Activated T-cell treated with anti-CD3 and anti-CD28 coated beads for 1 hour (primary cell): ENCODE data around the gene RNF207.
A peak's percentile ranks its signal among the peaks of the same experiment; 100 is the strongest.

Source experiments
- DNase-seq: peaks from one replicate; pipeline ENCODE4 v3.0.0-alpha.2; 2020; ENCODE audit warnings: low read depth

The RNF207 gene

DNA sequence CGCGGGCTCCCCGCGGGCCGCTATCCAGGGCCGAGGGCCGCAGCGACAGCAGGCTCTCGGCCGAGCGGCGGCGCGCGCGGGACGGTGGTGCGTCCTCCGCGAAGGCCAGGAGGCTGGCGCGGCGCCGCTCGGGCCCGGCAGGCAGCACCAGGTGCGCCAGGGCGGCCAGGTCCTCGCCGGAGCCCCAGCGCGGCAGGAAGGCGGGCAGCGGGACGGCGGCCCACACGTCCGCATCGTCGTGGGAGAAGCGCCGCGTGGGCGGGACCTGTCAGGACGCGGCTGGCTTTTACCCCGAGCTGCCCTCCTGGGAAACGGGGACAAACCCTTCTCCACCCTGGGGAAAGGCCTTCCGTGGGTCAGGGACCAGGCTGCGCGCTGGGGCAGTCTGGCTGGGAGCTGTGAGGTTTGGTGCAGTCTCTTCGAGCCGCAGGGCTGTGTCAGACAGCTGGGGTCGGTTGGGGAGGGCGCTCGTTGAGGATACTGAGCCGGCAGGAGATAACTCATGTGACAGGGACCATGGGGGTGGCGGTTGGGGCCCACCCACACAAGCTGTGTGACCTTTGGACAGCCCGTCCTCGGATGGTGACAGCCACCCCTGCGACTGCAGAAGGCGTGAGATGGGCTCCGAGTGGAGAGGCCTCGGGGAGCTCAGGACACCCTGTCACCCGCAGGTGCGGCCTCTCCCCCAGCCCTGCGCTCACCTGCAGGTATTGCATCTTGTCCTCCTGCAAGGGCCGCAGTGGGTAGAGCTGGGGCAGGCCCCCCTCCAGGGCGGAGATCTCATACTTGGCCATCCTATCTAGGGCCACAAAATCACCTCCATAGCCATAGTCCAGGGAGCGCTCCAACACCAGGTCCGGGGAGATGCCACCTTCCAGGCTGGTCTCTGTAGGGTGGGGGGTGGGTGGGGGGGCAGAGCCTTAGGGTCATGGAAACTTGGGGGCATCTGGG, 44.1 kb downstream of the RNF207 start:
- DNase-seq = no peak

DNA sequence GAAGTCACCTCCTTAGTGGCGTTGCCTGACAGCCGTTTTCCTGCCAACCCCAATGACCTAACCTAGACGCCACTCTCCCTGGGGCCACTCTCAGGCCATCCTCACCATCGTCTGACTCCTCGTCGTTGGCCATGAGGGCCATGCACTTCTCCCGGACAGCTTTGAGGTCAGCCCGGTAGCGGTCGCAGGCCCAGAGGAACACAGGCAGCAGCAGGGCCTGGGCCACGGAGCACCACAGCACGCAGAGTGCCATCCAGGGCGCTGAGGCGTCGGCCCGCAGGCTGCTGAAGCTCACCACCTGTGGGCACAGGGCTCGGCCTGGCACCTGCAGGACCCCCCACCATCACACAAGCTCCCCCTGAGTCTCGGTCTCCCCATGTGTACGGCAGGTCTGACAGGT, 45.3 kb downstream of the RNF207 start:
- DNase-seq = no peak

DNA sequence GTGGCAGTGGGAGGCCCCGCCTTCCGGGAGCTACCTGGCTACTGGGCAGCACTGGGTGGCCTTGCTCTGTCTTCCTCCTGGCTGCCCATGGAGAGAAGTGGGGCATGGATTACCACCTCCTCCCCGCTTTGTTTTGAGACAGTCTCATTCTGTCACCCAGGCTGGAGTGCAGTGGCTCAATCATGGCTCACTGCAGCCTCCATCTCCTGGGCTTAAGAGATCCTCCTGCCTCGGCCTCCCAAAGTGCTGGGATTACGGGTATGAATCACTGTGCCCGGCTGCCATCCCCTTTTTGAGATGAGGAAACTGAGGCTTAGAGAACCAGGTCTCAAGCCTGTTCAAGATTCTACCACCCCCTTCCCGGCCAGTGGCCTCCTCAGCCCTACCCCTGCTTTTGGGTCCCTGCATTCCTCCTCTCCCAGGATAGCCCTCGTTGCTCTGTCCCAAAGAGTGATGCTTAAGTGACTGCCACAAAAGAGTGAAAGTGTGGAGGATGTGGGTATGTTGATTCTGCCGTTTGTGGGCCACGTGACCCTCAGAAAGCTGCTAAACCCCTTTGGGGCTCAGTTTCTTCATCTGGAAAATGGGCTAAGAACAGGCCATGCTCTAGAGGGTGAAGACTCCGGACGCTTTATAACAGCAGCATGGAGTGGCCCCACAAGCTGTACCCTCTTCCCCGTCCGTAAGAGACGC, 45.9 kb downstream of the RNF207 start:
- DNase-seq = no peak

DNA sequence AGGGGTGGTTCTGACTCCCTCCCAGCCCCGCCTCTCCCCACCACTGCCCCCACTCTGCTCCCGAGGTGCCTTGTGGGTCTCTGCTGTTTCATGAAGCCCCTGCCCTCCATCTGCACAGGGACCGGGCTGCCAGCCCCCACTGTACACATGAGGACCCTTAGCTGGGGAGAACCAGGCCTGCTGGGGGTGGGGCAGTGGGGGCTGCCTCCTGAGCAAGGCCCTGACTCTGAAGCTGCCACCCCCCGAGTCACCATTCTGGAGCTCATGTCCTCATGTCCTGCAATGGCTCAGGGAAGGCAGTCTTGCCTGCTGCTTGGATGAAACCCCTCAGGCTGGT, 46.4 kb downstream of the RNF207 start:
- DNase-seq = no peak

DNA sequence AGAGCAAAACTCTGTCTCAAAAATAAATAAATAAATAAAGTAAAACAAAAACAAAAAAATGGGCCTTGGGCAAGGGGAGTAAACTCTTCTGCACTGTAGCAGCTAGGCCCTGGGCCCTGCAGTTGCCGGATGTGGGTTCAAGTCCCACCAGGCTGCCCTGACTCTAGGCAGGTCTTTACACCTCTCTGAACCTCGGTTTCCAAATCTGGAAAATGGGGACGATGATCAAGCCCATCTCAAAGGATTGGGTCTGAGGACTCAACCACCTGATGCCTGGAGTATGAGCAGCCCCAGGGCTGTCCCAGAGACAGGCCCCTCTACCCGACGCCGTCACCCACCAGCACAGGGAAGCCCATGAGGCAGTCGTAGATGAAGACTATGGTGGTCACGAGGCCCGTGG, 47.5 kb downstream of the RNF207 start:
- no peak for DNase-seq

DNA sequence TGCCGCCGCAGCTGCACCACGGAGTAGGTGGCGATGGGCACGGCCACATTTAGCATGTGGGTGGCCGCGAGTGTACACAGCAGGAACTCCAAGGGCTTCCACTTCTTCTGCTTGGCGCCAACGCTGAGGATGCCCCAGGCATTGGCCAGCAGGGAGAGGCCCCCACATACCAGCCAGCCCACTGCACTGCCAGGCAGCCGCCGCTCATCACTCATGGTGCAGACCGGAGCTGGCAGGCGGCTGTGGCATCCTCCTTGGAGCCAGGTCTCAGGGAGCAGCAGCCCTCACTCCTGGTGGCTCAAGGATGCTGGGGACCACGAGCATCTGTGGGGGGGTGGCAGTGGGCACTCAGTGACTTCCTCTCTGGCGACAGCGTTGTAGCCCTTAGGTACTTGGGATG, 48.8 kb downstream of the RNF207 start:
- DNase-seq = no peak

DNA sequence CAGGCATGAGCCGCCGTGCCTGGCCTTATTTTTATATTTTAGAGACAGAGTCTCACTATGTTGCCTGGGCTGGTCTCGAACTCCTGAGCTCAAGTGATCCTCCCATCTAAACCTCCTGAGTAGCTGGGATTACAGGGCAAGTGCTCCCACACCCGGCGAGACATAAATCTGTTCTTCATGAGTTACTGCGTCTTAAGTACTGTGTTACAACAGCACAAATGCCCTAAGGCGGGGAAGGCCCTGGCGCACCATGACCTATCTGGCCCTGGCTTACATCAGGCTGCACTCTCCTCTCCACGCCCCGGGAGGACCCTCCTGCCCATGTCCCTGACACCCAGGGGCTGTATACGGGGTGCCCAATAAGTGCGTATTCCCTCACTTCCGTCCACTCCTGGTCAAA, 50.7 kb downstream of the RNF207 start:
- DNase-seq = no peak

DNA sequence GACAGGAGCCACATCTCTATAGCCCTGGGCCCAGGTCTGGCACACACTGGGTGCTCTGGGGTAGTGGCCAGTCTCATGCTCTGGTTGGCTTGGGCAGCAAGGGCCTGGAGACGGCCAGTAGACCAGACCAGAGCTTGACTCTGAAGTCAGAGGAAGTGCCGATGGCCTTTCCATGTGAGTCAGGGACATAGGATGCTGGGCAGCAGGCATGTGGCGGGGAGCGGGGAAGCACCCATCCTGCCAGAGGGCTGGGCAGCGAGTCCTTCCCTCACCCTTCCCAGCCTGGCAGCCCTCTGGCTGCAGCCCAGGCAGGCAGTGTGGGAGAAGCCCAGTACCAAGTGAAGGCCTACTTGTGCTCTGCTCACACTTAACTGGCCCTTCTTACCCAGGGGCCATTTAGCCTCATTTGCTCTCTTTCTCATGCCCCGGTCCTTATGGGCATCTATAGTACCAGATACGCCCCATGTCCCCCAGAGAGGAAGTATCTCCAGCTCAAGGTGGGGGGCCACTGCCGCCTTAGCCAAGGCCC, 51.7 kb downstream of the RNF207 start:
- no peak for DNase-seq

DNA sequence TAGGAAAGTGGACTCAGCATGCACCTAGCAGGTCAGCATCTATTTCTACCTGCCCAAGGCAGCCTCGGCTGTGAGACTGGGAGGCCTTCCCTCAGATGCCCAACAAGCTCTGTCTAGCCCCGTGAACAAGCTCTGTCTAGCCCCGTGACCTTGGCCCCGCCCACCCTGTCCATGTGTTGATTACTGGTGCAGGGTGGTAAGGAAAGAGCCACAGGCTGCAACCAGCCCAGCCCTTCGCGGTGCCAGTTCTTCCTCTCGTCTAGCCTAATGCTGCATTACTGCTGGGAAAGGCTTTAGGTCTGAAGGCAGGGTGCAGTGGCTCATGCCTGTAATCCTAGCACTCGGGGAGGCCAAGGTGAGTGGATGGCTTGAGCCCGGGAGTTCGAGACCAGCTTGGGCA, 52.8 kb downstream of the RNF207 start:
- no peak for DNase-seq

DNA sequence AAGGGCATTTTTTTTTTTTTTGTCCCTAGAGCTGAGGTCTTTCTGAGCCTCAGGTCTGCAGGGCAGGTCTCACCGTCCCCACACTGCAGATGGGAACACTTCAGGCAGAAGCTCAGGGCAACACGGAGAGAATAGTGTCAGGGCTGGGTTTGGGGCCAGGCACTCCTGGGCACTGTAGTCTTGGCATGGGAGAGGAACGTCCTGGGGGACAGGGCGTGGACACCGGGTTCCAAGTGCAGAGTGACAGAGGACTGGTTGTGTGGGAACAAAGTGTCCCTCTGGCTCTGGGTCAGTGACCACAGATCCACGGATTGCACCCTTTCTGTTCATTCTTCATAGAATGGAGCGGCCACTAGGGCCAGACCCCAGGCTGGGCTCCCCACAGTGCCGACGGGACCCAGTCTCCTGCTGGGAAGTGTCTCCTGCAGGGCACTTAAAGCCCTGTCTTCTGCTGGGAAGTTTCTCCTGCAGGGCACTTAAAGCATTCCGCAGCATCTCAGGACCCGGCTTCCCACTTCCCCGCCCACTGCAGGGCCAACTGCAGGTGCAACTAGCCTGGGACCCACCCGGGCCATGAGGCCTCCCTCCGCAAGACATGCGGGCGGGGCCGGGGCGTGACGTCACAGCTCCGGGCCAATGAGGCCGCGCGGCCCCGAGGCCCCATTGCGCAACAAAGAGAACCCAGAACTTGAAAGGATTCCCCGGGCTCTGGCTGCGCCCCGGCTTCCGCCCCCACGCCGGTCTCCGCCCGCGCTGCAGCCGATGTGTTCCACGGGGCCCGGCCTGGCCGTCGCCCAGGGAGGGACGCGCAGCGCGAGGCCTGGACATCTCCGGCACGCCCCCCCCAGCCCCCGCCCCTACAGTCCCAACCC, 53.8 kb downstream of the RNF207 start:
- DNase-seq = peak; percentile 60

DNA sequence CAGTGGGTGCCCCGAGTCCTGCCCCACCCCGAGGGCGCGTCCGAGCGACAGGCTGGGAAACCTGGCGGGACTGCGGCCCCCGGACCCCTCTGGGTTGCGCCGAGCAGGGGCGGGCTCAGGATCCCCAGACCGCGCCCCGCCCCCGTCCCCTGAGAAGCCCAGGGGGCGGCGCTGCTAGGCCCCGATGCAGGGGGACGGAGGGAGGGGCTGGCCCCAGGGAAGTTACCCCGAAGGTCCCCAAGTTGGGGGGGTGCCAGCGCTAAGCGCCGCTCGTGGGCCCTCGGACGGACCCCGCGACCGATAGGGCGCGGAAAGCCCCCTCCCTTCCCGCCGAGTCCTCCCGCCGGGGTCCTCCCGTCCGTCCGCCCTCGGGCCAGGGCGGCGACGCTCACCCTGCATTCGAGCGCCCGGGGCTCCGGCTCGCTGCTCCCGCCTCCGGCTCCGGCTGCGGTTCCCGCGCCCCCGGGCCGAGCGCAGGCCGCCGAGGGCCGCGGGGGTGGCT, 54.6 kb downstream of the RNF207 start:
- DNase-seq = no peak

DNA sequence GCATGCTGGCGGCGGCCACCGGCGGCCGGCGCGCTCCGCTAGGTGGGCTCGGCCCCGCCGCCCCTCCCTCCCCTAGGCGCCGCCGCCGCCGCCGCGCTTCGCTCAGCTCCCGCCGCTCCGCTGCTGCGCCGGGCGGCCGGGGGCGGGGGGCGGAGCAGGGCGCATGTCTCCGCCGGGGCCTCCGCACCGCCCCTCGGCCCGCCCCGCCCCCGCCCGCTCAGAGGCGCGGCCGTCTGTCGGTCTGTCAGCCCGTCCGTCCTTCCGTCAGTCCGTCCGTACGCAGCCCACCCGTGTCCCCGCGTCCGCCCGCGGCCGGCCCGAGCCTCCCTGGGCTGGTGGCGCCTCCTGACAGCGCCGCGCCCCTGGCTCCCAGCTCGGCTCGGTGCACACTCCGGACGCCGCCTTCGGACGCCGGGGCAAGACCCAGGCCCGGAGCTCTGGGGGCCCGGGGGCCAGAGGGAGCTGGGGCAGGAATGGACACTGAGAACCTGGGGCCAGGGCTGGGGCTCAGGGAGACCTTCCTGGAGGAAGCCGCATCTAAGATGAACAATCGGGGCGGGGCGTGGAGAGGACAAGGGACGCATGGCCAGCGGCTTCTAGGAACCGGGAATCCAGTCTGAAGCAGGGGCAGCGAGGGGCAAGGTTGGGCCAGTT, 55.2 kb downstream of the RNF207 start, which contains the start of gene GPR153:
TSS of gene GPR153 (minus strand) at position 138 of the 654 bp plus-strand sequence. CDS start 6,193 bp downstream, outside the sequence.
- DNase-seq = peak; percentile 32

DNA sequence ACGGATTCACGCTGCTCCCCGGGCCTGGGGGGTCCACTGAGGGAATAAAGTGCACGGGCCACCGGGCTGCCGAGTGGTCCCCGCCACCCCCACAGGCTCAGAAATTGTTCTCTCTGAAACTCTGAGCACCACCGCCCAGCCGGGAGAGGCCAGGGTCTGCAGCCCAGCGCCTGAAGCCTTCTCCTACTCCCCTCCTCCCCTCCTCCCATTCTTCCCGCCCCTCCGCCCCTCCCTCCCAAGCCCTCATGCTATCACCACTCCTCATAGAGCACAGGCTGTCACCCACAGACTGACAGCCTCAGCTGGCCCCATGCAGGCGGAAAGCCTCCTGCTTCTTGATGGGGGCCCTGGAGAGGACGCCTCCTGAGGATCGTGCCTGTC, 55.7 kb downstream of the RNF207 start:
- DNase-seq = no peak

DNA sequence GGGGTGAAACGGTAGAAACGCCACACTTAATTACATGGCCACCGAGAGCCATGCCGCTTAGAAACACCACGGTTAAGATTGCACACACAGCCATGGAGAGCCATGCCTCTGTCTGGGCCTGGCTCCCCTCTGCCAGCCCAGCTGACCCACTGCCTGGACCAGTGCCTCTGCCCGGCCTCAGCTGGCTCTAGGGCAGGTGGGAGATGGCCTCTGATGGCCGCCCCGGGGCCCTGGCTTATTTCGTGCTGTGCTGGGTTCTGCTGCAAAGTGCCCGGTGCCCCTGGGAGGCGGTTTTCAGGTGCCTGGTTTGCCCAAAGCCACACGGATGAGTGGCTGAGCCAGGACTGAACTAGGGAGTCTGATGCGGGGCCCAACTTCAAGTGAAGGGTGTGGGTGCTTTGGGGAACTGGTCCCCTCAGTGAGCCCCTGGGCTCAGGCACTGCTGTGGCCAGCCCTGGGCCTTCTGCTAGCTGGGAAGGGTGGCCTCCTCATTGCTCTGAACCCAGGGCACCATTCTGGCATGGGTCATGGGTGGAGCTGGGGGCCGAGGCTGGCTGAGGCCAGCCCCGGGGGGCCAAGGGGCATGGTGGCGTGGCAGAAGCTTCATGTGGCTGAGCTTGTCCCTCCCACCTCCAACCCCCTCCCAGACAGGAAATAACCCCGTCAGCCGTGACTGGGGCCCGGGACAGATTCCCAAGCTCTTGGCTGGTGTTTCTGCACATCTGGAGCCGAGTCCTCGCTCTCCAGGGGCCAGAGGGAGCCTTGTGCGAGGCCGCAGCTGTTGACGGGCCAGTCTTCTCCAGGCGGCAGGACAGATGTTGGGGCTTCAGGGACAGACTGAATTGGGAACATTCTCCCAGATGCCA, 56.9 kb downstream of the RNF207 start:
- DNase-seq = no peak

DNA sequence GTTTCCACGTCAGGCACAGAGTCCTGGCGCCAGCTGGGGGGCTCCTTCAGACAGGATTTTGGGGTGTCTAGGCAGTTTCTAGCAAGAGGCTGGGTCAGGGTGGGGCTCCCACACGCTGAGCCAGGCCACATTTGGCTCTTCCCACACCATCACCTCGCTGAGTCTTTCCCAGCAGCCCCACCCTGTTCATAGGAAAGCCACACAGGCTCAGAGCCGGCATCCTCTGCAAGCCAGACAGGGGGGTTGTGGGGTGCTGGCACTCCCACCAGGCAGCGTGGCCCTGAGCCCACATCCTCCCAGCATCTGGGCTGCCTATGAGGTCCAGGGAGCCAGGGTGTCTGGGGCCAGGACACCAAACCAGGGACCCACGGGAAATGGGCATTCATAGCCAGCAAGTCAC, 57.8 kb downstream of the RNF207 start:
- DNase-seq = no peak

DNA sequence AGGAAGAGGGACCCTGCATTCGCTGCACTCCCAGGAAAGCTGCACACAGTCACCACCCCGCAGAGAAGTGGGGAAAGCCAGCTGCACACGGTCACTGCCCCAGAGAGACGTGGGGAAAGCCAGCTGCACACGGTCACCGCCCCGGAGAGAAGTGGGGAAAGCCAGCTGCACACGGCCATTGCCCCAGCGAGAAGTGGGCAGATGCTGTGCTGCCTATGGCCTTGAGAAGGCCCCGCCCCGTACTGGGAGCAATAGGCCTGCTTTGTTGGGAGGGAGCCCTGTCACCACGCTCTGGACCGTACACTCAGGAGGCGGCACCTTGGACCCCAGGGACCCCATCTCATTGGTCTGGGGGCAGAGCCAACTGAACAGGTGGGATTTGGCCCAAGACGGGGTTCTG, 59.2 kb downstream of the RNF207 start:
- no peak for DNase-seq

DNA sequence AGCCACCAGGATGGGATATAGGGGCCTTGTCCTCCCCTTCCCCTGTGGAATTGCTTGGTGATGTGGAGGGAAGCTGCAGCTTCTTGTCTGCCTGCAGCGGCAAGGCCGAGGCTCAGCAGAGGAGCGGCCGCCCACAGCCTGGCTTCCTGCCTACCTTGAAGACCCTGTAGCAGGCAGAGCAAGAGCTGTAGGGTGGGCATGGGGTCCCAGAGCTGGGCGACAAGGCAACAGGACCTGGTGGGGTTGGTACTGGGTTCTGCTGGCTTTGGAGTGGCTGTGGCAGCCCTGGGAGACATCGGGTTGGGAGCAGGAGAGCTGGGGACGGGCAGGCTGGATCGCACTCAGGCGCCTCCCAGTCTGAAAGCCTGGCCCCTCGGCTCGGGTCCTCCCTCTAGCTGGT, 60.7 kb downstream of the RNF207 start:
- no peak for DNase-seq

DNA sequence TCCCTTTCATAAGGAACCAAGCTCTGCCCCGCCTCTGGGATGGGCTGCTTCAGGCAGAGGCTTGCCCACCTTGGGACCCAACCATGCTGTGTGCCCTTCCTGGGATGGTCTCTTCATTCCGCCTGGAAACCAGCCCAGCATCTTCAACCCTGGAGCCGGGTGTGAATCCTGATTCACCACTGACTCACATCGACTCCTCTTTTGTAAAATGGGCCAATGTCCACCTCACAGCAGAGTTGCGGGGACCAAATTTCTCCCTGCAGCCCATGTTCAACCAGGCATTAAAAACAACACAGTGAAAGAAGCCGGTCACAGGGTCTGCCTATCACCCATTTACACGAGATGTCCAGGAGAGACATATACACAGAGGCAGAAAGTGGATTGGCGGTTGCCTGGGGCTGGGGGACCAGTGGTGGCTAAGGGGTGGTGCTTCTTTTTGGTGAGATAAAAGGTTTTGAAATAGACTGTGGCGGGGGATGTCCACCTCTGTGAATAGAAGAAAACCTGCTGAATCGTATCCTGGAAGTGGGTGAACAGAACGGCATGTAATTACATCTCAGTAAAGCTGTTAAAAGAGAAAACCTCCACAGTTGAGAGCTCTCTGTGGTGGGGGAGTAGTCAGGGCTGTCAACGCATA, 61.9 kb downstream of the RNF207 start:
- no peak for DNase-seq

DNA sequence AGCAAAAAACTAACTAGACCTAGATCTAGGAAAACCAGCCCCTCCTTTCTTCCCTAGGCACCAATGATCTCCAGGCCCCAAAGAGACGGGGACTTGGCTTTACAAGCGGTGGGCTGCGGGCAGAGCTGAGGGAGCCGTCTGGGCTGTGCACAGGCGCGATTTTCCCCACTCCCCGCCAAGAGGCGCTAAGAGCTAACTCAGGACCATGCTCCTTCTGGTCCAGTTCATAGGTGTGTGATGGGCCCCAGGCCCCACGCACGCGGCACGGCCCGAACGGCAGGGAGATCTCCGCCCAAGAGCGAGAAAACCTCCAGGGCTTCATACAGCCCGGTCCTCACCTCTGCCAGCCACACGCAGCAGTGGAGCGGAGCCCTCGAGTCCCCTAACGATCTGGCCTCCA, 62.5 kb downstream of the RNF207 start:
- DNase-seq = no peak

DNA sequence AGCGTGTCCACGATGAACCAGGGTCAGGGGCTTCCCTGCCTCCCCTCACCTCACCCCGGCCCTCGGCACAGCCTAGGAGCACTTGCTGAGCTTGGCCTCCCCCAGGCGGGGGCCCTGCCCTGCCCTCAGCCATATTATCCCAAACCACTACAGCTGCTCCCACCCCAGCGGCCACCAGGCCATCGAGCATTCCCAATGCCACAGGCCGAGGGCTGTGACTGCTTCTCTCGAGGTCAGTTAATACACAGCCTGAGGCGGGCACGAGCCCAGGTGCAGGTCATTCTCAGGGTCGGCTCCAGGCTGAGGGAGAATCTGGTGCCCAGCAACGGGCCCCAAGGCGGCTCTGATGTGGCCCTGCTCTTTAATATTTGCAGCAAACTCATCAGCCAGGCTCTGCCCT, 63.4 kb downstream of the RNF207 start:
- no peak for DNase-seq
